Measurements from ENCODE around the gene DEK.
"Not testable (repeated sequence)": the region's sequence is repeated elsewhere in the genome, so short reads cannot be mapped to it uniquely, and the experiment has no call there.

Gene DEK, protein sequence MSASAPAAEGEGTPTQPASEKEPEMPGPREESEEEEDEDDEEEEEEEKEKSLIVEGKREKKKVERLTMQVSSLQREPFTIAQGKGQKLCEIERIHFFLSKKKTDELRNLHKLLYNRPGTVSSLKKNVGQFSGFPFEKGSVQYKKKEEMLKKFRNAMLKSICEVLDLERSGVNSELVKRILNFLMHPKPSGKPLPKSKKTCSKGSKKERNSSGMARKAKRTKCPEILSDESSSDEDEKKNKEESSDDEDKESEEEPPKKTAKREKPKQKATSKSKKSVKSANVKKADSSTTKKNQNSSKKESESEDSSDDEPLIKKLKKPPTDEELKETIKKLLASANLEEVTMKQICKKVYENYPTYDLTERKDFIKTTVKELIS

DNA sequence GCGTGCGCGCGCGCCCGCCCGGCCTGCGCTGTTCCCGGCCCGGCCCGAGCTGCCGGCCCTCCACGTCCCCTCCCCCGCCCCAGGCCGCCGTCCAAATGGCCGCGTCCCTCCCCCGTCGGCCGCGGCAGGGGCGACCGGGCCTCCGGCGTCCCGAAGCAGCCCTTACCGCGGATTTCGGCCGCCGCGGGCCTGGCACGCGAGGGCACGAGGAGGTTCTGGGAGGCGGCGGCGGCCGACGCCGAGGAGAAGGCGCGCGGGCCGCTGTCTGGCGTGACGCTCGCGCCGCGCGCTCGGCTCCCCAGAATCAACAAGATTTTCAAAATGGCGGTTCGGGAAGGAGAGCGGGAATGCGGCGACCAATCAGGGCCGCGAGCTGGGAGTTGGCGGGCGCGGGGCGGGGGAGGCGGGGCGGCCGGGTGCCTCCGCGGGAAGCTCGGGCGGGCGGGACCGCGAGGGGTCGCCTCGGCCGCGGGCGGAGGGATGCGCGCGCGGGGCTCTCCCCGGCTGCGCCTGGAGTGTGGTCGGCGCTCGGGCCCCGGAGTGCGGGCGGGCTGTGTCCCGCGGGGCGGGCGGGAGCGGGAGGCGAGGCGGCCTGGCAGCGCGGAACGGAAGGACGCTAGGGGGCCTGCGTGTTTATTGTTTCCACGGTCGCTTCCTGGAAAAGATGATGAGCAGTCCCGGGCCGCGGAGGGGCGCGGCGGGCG, at the start of gene DEK:
TSS of gene DEK (minus strand) at position 312 of the 704 bp plus-strand sequence. CDS start 543 bp downstream, outside the sequence.
- peak; percentile 63 for DNase-seq (ENCODE audit: low read depth)

DNA sequence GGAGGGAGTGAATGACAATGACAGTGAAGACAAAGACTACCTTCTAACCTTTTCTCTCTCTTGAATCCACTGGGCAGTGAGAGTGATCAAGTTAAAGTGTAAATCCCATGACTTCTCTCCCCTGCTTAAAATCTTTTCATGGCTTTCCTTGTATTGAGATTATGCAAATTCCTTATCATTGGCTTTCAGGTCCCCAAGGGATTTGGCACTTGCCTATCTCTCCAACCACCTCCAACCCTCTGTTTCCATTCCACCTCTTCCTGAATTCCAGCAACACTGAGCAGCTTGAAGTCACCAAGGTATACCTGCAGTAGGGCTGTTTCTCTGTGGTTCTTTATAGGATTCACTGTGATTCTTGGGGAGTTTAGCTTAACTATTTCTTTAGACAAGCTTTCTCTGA, 48.0 kb upstream of the DEK start:
- no peak for DNase-seq (ENCODE audit: low read depth)

DNA sequence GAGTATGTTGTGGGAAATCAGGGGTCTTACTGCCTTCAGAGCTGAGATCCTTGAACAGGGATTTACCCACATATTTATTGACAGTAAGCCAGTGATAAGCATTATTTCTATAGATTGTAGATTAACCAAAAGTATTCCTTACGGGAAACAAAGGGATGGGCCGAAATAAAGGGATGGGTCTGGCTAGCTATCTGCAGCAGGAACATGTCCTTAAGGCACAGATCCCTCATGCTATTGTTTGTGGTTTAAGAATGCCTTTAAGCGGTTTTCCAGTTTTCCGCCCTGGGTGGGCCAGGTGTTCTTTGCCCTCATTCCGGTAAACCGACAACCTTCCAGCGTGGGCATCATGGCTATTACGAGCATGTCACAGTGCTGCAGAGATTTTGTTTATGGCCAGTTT, 45.7 kb upstream of the DEK start:
- DNase-seq (ENCODE audit: low read depth), result not testable (repeated sequence)

GRCh38 chr6:18309046-18309445, 44.7 kb upstream of the DEK start:
- no peak for DNase-seq (ENCODE audit: low read depth)

DNA sequence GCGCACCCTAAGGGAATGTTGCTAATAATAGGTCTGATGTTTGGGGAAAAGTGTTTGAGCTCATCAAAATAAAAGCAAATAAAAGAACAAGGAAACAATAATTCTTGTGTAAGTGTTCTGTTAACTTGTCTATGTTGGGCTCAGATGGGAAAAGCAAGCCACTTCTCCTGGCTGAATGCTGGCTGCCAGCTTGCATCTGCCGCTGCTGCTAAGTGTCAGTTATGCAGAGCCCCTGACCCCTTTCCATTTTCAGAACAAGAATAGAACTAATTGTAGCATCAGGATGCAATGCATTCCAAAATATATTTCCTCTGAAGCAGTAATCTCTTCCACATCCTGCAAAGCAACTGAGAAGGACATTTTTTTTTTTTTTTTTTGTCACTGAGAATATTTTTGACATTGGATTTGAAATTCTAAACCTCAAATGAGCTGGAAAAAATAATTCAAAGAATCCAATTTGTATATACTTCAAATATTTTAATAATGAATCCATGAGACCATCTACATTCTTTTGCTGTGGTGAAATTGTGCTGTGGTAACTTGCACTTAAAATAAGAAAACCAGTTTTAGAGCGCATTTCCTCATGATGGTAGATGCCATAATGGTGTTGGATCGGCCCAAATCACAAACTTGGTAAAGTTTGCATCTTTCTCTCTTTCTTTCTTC, 43.9 kb upstream of the DEK start:
- no peak for DNase-seq (ENCODE audit: low read depth)

DNA sequence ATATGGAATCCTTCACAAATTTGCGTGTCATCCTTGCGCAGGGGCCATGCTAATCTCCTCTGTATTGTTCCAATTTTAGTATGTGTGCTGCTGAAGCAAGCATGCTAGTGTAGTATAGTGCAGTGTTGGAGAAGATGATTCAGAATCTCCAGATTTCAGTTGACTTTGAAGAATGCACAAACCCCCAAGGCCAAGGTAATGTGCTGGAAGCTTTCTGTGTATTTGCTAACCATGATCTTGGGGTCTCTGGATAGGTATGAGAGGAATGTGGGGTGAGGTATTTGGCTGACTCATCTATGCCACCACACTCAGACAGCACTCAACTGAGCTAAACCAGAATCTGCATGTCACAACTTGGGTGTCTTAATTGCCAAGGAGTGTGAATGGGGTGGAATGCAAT, 42.6 kb upstream of the DEK start:
- no peak for DNase-seq (ENCODE audit: low read depth)

- no peak for DNase-seq (ENCODE audit: low read depth)
Measured at GRCh38 chr6:18302561-18303439, 38.5 kb upstream of the DEK start.

- DNase-seq (ENCODE audit: low read depth), result no peak
Measured at GRCh38 chr6:18293076-18293904, 29.0 kb upstream of the DEK start.

DNA sequence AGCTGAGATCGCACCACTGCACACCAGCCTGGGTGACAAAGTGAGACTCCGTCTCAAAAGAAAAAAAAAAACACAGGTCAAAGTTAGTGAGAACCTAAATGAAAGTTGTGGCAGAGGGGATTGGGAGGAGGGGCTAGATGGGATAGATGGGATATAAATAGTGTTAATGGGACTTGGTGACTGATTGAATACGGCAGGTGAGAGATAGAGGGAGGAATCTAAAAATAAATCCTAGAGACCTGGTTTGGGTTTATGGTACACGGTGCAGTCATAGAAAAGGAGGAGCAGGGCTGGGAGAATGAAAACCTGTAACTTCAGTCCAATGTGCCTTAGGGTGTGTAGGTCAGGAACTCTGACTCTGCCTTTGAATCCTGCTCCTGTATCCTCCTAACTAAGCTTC, 25.0 kb upstream of the DEK start:
- DNase-seq (ENCODE audit: low read depth), result no peak

DNA sequence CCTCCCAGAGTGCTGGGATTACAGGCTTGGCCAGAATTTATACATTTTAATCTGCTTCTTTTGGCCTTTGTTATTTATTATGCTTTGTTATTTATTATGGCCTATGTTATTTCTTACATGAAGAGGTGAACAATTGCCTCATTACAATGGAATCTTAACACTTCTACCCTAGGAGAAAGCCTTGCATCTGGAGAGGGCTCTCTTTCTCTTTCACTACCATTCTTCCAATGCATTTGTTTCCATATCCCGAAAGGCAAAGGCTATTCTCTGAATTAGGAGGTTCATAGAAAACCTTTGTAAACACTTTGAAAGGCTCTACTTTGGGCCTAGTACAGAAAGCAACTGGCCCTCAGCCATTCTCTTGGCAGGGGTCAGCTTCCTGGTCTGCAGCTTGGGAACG, 19.9 kb upstream of the DEK start:
- no peak for DNase-seq (ENCODE audit: low read depth)

GRCh38 chr6:18281564-18281963, 17.2 kb upstream of the DEK start:
- DNase-seq (ENCODE audit: low read depth), result no peak

- no peak for DNase-seq (ENCODE audit: low read depth)
Measured at GRCh38 chr6:18280084-18280483, 15.8 kb upstream of the DEK start.

DNA sequence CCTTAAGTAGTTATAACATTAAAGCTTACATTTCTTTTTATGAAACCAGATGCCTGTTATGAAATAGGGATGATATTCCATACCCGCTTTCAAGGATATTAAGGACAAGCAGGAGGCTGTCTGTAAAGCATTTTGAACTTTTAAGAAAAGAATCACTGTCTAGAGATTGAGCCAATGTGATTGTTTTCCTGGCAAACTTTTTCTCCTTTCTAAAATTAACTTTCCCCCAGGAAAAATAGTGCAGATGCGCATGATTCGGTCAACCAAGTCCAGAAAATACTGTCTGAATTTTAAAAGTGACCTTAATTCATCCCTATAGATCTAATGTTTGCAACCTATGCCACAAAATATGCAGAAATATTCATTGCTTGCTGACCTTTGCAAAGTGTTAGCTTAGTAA, 15.1 kb upstream of the DEK start:
- no peak for DNase-seq (ENCODE audit: low read depth)

- no peak for DNase-seq (ENCODE audit: low read depth)
Measured at GRCh38 chr6:18277237-18278006, 13.1 kb upstream of the DEK start.

GRCh38 chr6:18276610-18277236, 12.4 kb upstream of the DEK start:
- no peak for DNase-seq (ENCODE audit: low read depth)

- no peak for DNase-seq (ENCODE audit: low read depth)
Measured at GRCh38 chr6:18270216-18270615, 5.9 kb upstream of the DEK start.

GRCh38 chr6:18269717-18270116, 5.4 kb upstream of the DEK start:
- DNase-seq (ENCODE audit: low read depth), result no peak

DNA sequence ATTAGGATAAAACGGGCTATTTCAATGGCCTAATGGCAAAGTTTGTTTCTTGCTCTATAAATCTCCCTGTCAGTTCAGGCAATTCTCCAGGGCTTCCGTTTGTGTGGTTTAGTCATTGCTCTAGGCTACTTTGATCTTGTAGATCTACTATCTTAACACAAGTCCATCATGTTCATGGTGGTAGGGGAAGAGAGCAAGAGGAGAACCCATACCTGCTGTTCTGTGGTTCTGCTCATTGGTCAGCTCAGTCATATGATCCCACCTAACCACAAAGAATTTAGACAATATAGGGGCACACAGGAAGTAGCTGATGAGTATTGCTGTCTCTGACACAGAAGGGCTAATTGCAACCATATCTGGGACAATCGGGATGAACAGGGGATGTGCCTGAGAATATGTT, 4.9 kb upstream of the DEK start:
- DNase-seq (ENCODE audit: low read depth), result peak; percentile 46

GRCh38 chr6:18268066-18268465, 3.7 kb upstream of the DEK start:
- DNase-seq (ENCODE audit: low read depth), result no peak

- DNase-seq (ENCODE audit: low read depth), result no peak
Measured at GRCh38 chr6:18266523-18266912, 2.2 kb upstream of the DEK start.

Measured in CMK (cell line).